Kidney epithelial cell (primary cell): ENCODE results near the gene NQO1. TPM values are rescaled to one million over a fixed set of nuclear protein-coding genes. Genes with fewer than 3 reads are reported as not detected.

Source experiments
- DNase-seq: peaks from one replicate; pipeline ENCODE4 v3.0.0-alpha.2; 2010; ENCODE audit warnings: low read depth
- H3K27me3 ChIP-seq: 2 replicates; pipeline ENCODE4 v1.6.0; 2011; ENCODE audit warnings: low read length; ENCODE audit not compliant: control insufficient read depth, insufficient read depth
- H3K36me3 ChIP-seq: 2 replicates; pipeline ENCODE4 v1.5.1; 2011; ENCODE audit warnings: low read length; ENCODE audit not compliant: control insufficient read depth, insufficient read depth
- H3K4me3 ChIP-seq: 2 replicates; pipeline ENCODE4 v1.5.1; 2011; ENCODE audit warnings: low read depth, mild to moderate bottlenecking, control low read depth, low read length
- CTCF ChIP-seq: IDR thresholded peaks from 2 replicates; pipeline ENCODE4 v1.5.1; 2011; ENCODE audit warnings: mild to moderate bottlenecking, moderate library complexity, low read length, control low read depth, inconsistent platforms; ENCODE audit not compliant: insufficient read depth, poor library complexity, severe bottlenecking
- total RNA-seq: library from RNA; depleted of rRNA; stranded (reverse); fragments of >200 nt; gene quantifications from 2 replicates; pipeline ENCODE4 v1.2.3, GENCODE V29; 2015

NQO1 gene
- total RNA-seq, 1 donor from 2014 or later = 38.7 TPM

- no peak for TF ChIP-seq CTCF
- no peak overlapping the region for H3K4me3 ChIP-seq
- H3K27me3 ChIP-seq = no peaks in the 10 kb centered on the region
- H3K36me3 ChIP-seq = no peaks in the 10 kb centered on the region
- no peak for DNase-seq
These were observed 53.9 kb downstream of the NQO1 start for GRCh38 chr16:69672315-69672997.

- no peak for DNase-seq
- no peaks in the 10 kb centered on the region for H3K27me3 ChIP-seq
- TF ChIP-seq CTCF = no peak
- H3K36me3 ChIP-seq = no peaks in the 10 kb centered on the region
- no peak overlapping the region for H3K4me3 ChIP-seq
These were observed 56.8 kb downstream of the NQO1 start for GRCh38 chr16:69669577-69669976.

DNA sequence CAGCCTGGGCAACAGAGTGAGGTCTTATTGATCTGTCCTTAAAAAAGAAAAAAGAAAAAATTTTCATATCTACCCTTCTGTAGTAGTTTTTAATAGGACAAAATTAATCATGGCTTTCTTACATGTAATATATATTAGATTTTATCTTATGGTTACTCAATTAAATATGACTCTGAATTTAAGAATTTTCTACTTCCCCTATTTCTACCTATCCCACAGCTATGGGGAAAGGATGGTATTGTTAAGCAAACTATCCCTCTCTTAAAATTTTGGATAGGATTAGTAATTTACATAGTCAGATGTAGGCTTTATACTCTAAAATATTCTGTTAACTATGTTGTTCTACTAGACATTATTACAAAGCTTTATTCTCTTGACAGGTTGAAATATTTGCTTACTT lies 62.5 kb downstream of the NQO1 start:
- DNase-seq = no peak

DNA sequence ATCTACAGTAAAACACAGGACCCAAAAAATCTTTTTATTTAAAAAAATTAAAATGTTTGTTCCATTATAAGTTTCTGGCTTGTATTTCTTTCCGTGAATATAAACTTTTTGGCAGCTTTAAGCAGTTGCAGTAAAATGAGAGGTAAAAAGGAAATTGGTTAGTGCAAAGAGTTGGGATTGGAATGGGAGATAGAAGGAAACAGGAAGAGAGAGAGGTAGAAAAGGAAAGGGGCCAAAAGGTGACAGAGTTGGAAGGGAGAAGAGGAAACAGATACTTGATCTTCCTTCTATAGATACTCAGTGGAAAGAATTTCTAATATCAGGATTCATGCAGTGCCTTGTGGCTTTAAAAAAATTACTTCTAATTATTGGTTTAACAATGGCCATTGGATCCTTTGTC lies 63.5 kb downstream of the NQO1 start:
- H3K36me3 ChIP-seq = no peaks in the 10 kb centered on the region
- H3K27me3 ChIP-seq = no peaks in the 10 kb centered on the region
- H3K4me3 ChIP-seq = no peak overlapping the region
- TF ChIP-seq CTCF = no peak
- DNase-seq = no peak

More for the DNA sequence above, 62.5 kb downstream of the NQO1 start:
- Histone ChIP-seq H3K27me3 (no peaks in the 10 kb centered on the region), H3K4me3 (no peak overlapping the region), H3K36me3 (no peaks in the 10 kb centered on the region)
- no peak for TF ChIP-seq CTCF

DNA sequence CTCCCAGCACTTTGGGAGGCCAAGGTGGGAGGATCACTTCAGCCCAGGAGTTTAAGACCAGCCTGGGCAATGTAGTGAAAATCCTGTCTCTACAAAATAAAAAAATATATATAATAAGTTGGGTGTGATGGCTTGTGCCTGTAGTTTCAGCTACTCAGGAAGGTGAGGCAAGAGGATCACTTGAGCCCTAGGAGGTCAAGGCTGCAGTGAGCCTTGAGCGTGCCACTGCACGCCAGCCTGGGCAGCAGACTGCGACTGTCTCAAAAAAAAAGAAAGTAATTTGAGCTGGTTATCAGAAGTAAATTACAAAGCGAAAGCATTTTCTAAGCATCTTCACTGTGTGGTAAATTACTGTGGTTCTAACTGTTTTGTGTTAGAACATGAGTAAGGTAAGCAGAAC lies 66.2 kb downstream of the NQO1 start:
- peaks cover 1% of the 10 kb centered on the region for H3K36me3 ChIP-seq
- TF ChIP-seq CTCF = no peak
- DNase-seq = no peak
- H3K4me3 ChIP-seq = no peak overlapping the region
- no peaks in the 10 kb centered on the region for H3K27me3 ChIP-seq

Other genes starting within 250 kb of the NQO1 start
- gene NFAT5, start 160.6 kb downstream of the NQO1 start, total RNA-seq = 20.3 and 29.1 TPM in 2 replicates
- gene NOB1, start 28.4 kb upstream of the NQO1 start, total RNA-seq = 52.2 and 54.1 TPM in 2 replicates
- gene WWP2, start 35.8 kb upstream of the NQO1 start, total RNA-seq = 40.7 and 40.9 TPM in 2 replicates
- gene CLEC18A, start 224.8 kb upstream of the NQO1 start, total RNA-seq = 11.6 and 18.9 TPM in 2 replicates